Esophagus squamous epithelium (tissue), 4 donors: ENCODE data around the gene LARP4B.

ENCODE experiments used
- POLR2A ChIP-seq, 4 donors: fragments of 450-650 bp; IDR thresholded peaks; one replicate each; pipeline ENCODE4 v1.6.1; 2017; ENCODE audit warnings: antibody characterized with exemption in 4 of 4, mild to moderate bottlenecking in 4 of 4, moderate library complexity in 3 of 4
- TF ChIP-seq, protein P1 (sequence below), 6 experiments: fragments of 450-650 bp in 4 of 6; fragments of 200-600 bp in 2 of 6; sonication (generic) in 2 of 6; IDR thresholded peaks; one replicate each; pipeline ENCODE4 v1.5.1; 2016 to 2019; ENCODE audit warnings: antibody characterized with exemption in 6 of 6, mild to moderate bottlenecking in 4 of 6, moderate library complexity in 4 of 6

DNA sequence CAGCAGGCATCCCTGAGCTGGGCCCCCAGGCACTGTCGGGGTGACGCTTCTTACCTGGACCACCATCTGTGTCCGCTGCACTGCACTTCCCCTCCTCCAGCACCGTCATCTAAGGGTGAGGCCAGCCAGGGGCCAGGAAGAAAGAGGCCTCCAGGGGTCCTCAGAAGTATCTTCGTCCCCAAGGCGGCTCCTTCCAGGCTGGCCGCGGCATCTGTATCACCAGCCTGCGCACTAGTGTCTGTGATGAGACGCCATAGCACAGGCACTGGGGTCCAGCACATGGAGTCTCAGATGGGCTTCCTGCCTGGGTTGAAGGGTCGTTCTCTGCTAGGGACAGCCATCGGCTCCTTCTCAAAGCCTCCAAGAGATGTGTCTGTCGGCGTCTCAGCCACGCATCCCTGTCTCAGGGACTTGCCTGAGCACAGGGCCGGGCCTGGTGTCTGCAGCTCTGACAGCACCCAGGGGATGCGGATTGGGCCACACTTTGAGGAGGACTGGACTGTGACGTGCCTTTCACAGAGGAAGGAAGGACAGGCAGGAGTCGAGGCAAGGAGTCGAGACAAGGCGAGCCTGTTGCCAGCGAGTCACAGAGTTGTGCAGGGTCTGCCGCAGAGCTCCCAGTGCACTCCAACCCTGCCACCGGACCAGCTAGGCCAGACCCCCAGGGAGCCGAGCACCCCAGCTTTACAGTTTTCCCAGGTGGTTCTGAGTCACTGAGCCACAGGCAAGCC is 140.5 kb downstream of the LARP4B start:
- TF ChIP-seq POLR2A (IDR thresholded peaks at IDR 0.05): no peak
- TF ChIP-seq, protein P1, sequence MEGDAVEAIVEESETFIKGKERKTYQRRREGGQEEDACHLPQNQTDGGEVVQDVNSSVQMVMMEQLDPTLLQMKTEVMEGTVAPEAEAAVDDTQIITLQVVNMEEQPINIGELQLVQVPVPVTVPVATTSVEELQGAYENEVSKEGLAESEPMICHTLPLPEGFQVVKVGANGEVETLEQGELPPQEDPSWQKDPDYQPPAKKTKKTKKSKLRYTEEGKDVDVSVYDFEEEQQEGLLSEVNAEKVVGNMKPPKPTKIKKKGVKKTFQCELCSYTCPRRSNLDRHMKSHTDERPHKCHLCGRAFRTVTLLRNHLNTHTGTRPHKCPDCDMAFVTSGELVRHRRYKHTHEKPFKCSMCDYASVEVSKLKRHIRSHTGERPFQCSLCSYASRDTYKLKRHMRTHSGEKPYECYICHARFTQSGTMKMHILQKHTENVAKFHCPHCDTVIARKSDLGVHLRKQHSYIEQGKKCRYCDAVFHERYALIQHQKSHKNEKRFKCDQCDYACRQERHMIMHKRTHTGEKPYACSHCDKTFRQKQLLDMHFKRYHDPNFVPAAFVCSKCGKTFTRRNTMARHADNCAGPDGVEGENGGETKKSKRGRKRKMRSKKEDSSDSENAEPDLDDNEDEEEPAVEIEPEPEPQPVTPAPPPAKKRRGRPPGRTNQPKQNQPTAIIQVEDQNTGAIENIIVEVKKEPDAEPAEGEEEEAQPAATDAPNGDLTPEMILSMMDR (IDR thresholded peaks at IDR 0.05): no peak
